Endothelial cell of umbilical vein (primary cell): ENCODE results near the gene MPP3. TPM values are rescaled to one million over a fixed set of nuclear protein-coding genes. Genes with fewer than 3 reads are reported as not detected.

Experiments used
- BruUV-seq: library from RNA; stranded (reverse); fragments of 400-500 nt; replicated peaks from 2 replicates; lab custom pipeline; 2021; lab: Mats Ljungman, UMichigan
- CTCF ChIA-PET: fragments of 300-600, 350-600 bp; sonication (Branson Sonifier 250); formaldehyde crosslinking; loops from one replicate; lab custom pipeline; 2021; ENCODE audit warnings: antibody characterized with exemption, inconsistent platforms; lab: Charles Lee
- POLR2A ChIA-PET: fragments of 300-600, 350-600 bp; sonication (Branson Sonifier 250); formaldehyde crosslinking; loops from one replicate; lab custom pipeline; 2021; ENCODE audit warnings: antibody characterized with exemption, inconsistent platforms; lab: Charles Lee
- DNase-seq: peaks from one replicate; pipeline ENCODE4 v3.0.0-alpha.2; 2011; ENCODE audit warnings: low read depth, low spot score
- FAIRE-seq: peaks from 2 replicates; lab custom pipeline; 2011; peaks lifted over from hg19 to GRCh38; lab: Jason Lieb, UNC
- H2AFZ ChIP-seq: 2 replicates; pipeline ENCODE4 v1.6.0; 2012; ENCODE audit warnings: low read depth, low read length, control low read depth, inconsistent platforms
- H3K27ac ChIP-seq: 2 replicates; pipeline ENCODE4 v1.5.1; 2011; ENCODE audit warnings: low read depth, mild to moderate bottlenecking, control low read depth, low read length, moderate library complexity; ENCODE audit not compliant: insufficient read depth
- H3K27me3 ChIP-seq, 2 experiments: 2 replicates each; pipeline versions ENCODE4 v1.6.0 to v1.6.1; 2011; ENCODE audit warnings: low read length in 2 of 2, mixed read lengths in 1 of 2; ENCODE audit not compliant: control insufficient read depth in 2 of 2, insufficient read depth in 2 of 2
- H3K36me3 ChIP-seq, 2 experiments: 2 replicates in 1 of 2; 3 replicates in 1 of 2; pipeline ENCODE4 v1.5.1; 2011; ENCODE audit warnings: low read length in 2 of 2, mild to moderate bottlenecking in 1 of 2, moderate library complexity in 1 of 2; ENCODE audit not compliant: control insufficient read depth in 2 of 2, insufficient read depth in 2 of 2; ENCODE audit errors: extremely low read depth in 1 of 2
- H3K4me1 ChIP-seq: 3 replicates; pipeline ENCODE4 v1.5.1; 2011; ENCODE audit warnings: mild to moderate bottlenecking, low read length; ENCODE audit not compliant: control insufficient read depth, insufficient read depth; ENCODE audit errors: extremely low read depth
- H3K4me2 ChIP-seq: 2 replicates; pipeline ENCODE4 v1.6.1; 2011; ENCODE audit warnings: low read length, control low read depth, mixed read lengths; ENCODE audit not compliant: insufficient read depth
- H3K4me3 ChIP-seq, 3 experiments: fragments of 200-600 bp in 1 of 3; sonication (generic), shearing (Covaris generic) in 1 of 3; replicated peaks in 1 of 3; 2 replicates each; pipeline ENCODE4 v1.5.1; 2011 to 2016; ENCODE audit warnings: control low read depth in 3 of 3, low read length in 3 of 3, mild to moderate bottlenecking in 2 of 3, inconsistent platforms in 1 of 3, low read depth in 1 of 3, moderate library complexity in 1 of 3; ENCODE audit not compliant: insufficient read depth in 1 of 3
- H3K79me2 ChIP-seq: 2 replicates; pipeline ENCODE4 v1.6.0; 2012; ENCODE audit warnings: low read length, inconsistent platforms; ENCODE audit not compliant: control insufficient read depth, insufficient read depth
- H3K9ac ChIP-seq: replicated peaks from 2 replicates; pipeline ENCODE3; 2011; ENCODE audit warnings: low read length, control low read depth; ENCODE audit not compliant: insufficient read depth; ENCODE audit errors: extremely low read depth
- H3K9me1 ChIP-seq: replicated peaks from 3 replicates; pipeline ENCODE4 v1.6.0; 2011; ENCODE audit warnings: mild to moderate bottlenecking, low read length; ENCODE audit not compliant: control insufficient read depth, insufficient read depth; ENCODE audit errors: extremely low read depth
- H3K9me3 ChIP-seq: replicated peaks from 2 replicates; pipeline ENCODE4 v1.5.1; 2012; ENCODE audit warnings: low read length, inconsistent platforms; ENCODE audit not compliant: control insufficient read depth, insufficient read depth
- H4K20me1 ChIP-seq: replicated peaks from 2 replicates; pipeline ENCODE3; 2011; ENCODE audit warnings: mild to moderate bottlenecking, low read length; ENCODE audit not compliant: control insufficient read depth, insufficient read depth; ENCODE audit errors: extremely low read depth
- CTCF ChIP-seq, 2 donors: IDR thresholded peaks; 1 replicate in 1 of 2; 2 replicates in 1 of 2; pipeline ENCODE4 v1.5.1; 2011; ENCODE audit warnings: low read length in 2 of 2, mild to moderate bottlenecking in 2 of 2, moderate library complexity in 2 of 2, control low read depth in 1 of 2, inconsistent platforms in 1 of 2, low read depth in 1 of 2; ENCODE audit not compliant: insufficient read depth in 1 of 2; ENCODE audit errors: extremely low read depth in 1 of 2
- EZH2 ChIP-seq: IDR thresholded peaks from 2 replicates; pipeline ENCODE4 v1.6.1; 2012; ENCODE audit warnings: borderline replicate concordance, low read depth, mild to moderate bottlenecking, moderate library complexity, low read length, inconsistent platforms; ENCODE audit not compliant: severe bottlenecking
- FOS ChIP-seq: IDR thresholded peaks from 2 replicates; pipeline ENCODE4 v1.6.1; 2011; ENCODE audit warnings: mild to moderate bottlenecking, low read length, moderate library complexity, borderline replicate concordance; ENCODE audit not compliant: insufficient read depth
- GATA2 ChIP-seq: IDR thresholded peaks from 2 replicates; pipeline ENCODE4 v1.7.0; 2011; ENCODE audit warnings: low read depth, mild to moderate bottlenecking, moderate library complexity, mixed read lengths, low read length; ENCODE audit not compliant: insufficient read length, insufficient read depth
- JUN ChIP-seq: IDR thresholded peaks from 2 replicates; pipeline ENCODE4 v1.6.1; 2011; ENCODE audit warnings: borderline replicate concordance, low read depth; ENCODE audit not compliant: insufficient read length, insufficient read depth
- MAX ChIP-seq: IDR thresholded peaks from 2 replicates; pipeline ENCODE4 v1.6.1; 2011; ENCODE audit not compliant: insufficient read depth, insufficient read length
- MYC ChIP-seq: IDR thresholded peaks from one replicate; pipeline ENCODE4 v1.6.1; 2011; ENCODE audit warnings: mild to moderate bottlenecking, low read depth, low read length
- POLR2A ChIP-seq: IDR thresholded peaks from 2 replicates; pipeline ENCODE4 v1.6.1; 2012; ENCODE audit warnings: low read depth, mild to moderate bottlenecking, control low read depth, low read length
- POLR2AphosphoS5 ChIP-seq: IDR thresholded peaks from 2 replicates; pipeline ENCODE4 v1.6.1; 2012; ENCODE audit warnings: low read depth, mild to moderate bottlenecking, control low read depth, low read length, moderate library complexity; ENCODE audit not compliant: insufficient read depth
- dilution Hi-C: fragments of 300-500 bp; cut with MboI; formaldehyde crosslinking; loops from one replicate; pipeline ENCODE4 v1.15.0; 2019; ENCODE audit warnings: low sequenced_read_pairs; ENCODE audit not compliant: extremely low pct_ligation_motif_present
- intact Hi-C: fragments of 100-400 bp; cut with micrococcal nuclease; formaldehyde crosslinking; loops from one replicate; pipeline ENCODE4 v1.10.0; 2022
- polyA plus RNA-seq, 4 experiments: library from polyadenylated mRNA; depleted of rRNA in 3 of 4; stranded (reverse) in 3 of 4; unstranded in 1 of 4; fragments of >200 nt; gene quantifications; 2 replicates each; pipeline versions ENCODE4 v1.2.1 to v1.2.3, GENCODE V29; 2011 to 2012; ENCODE audit warnings: missing spikeins in 1 of 4
- total RNA-seq: library from RNA; stranded (reverse); gene quantifications from 2 replicates; pipeline ENCODE4 v1.2.3, GENCODE V29; 2021

Gene MPP3
- total and polyA plus RNA-seq, 2 donors (not counting 3 experiments of a cell fraction or from before 2014, with no cell fraction given) = 6.1 to 11.3 TPM

GRCh38 chr17:43868226-43868994 is 35.5 kb upstream of the MPP3 start:
- no peak for DNase-seq
- H3K9me3 ChIP-seq = no peaks in the 10 kb centered on the region
- POLR2A ChIA-PET = interaction anchor here (0.7 kb wide), 1 partner anchor 1777 kb away, joined by 5 read pairs; no protein-coding TSS in a partner anchor
- no peak overlapping the region for H3K9ac ChIP-seq
- H3K4me2 ChIP-seq = no peak overlapping the region
- H3K27ac ChIP-seq = no peak overlapping the region
- H4K20me1 ChIP-seq = no peaks in the 10 kb centered on the region
- H3K4me3 ChIP-seq = no peak overlapping the region
- intact Hi-C loops (no loop called here), dilution Hi-C loops (no loop called here)
- BruUV-seq = no TSS peak
- no peak for FAIRE-seq
- H3K4me1 ChIP-seq = no peaks in the 10 kb centered on the region
- no peaks in the 10 kb centered on the region for H3K79me2 ChIP-seq
- no peak overlapping the region for H2AFZ ChIP-seq
- TF ChIP-seq GATA2 = no peak
- TF ChIP-seq MAX = no peak
- no peak for TF ChIP-seq FOS
- TF ChIP-seq POLR2AphosphoS5 = no peak
- no peak for TF ChIP-seq JUN
- no peak for TF ChIP-seq POLR2A
- no peak for TF ChIP-seq EZH2
- no peak for TF ChIP-seq CTCF (IDR thresholded peaks at IDR 0.05; ENCODE audit: extremely low read depth in 1 of 2, insufficient read depth in 1 of 2, low read depth in 1 of 2, low read length in 2 of 2)
- no peak for TF ChIP-seq MYC
- H3K9me1 ChIP-seq = no peaks in the 10 kb centered on the region
- H3K36me3 ChIP-seq = no peaks in the 10 kb centered on the region
- peaks cover 9 to 20% of the 10 kb centered on the region in 2 experiments for H3K27me3 ChIP-seq
- CTCF ChIA-PET = interaction anchor here (1.5 to 2.3 kb wide), 3 partner anchors 12 to 22 kb away, joined by 5 to 9 read pairs (median 7); partner anchors contain the start of gene CD300LG
